Activated naive CD4-positive, alpha-beta T cell treated with anti-CD3 and anti-CD28 coated beads, Interleukin-2, amount 10 ng/mL, durations not matched to agents 7 days and 5 days (primary cell): ENCODE measurements around the gene CAMSAP1.

Source experiments
- CTCF ChIA-PET: fragments of 350-600 bp; sonication (Branson Sonifier 250); formaldehyde crosslinking; loops from one replicate; lab custom pipeline; 2021; ENCODE audit warnings: antibody characterized with exemption; lab: Charles Lee
- DNase-seq: peaks from one replicate; pipeline ENCODE4 v3.0.0-alpha.2; 2020
- H3K27ac Mint-ChIP-seq: one replicate; pipeline ENCODE4 v1.8.0; 2021; ENCODE audit warnings: mild to moderate bottlenecking, moderate library complexity, mixed read lengths
- H3K27me3 Mint-ChIP-seq: one replicate; pipeline ENCODE4 v1.8.0; 2021; ENCODE audit warnings: mild to moderate bottlenecking, mixed read lengths
- H3K36me3 Mint-ChIP-seq: one replicate; pipeline ENCODE4 v1.8.0; 2021; ENCODE audit warnings: mixed read lengths
- H3K4me1 Mint-ChIP-seq: one replicate; pipeline ENCODE4 v1.8.0; 2021; ENCODE audit warnings: mixed read lengths
- H3K4me3 Mint-ChIP-seq: one replicate; pipeline ENCODE4 v1.8.0; 2021; ENCODE audit warnings: mild to moderate bottlenecking, moderate library complexity, mixed read lengths
- H3K9me3 Mint-ChIP-seq: one replicate; pipeline ENCODE4 v1.8.0; 2021; ENCODE audit warnings: mixed read lengths

The CAMSAP1 gene

GRCh38 chr9:135795391-135795790, 112.0 kb downstream of the CAMSAP1 start:
- peak overlapping the region; percentile 22 for H3K27ac Mint-ChIP-seq

GRCh38 chr9:135794361-135794885, 112.9 kb downstream of the CAMSAP1 start:
- Mint-ChIP-seq H3K27ac (no peak overlapping the region), H3K9me3 (no peaks in the 10 kb centered on the region), H3K36me3 (no peaks in the 10 kb centered on the region), H3K4me1 (no peaks in the 10 kb centered on the region), H3K4me3 (no peak overlapping the region), H3K27me3 (no peaks in the 10 kb centered on the region)
- DNase-seq: no peak
- CTCF ChIA-PET: no interaction called here

More at GRCh38 chr9:135795391-135795790, 112.0 kb downstream of the CAMSAP1 start:
- H3K36me3 Mint-ChIP-seq: no peaks in the 10 kb centered on the region
- H3K9me3 Mint-ChIP-seq: no peaks in the 10 kb centered on the region
- no peak overlapping the region for H3K4me3 Mint-ChIP-seq
- H3K27me3 Mint-ChIP-seq: no peaks in the 10 kb centered on the region
- CTCF ChIA-PET: no interaction called here
- no peaks in the 10 kb centered on the region for H3K4me1 Mint-ChIP-seq
- DNase-seq: no peak

- no peaks in the 10 kb centered on the region for H3K27me3 Mint-ChIP-seq
- H3K4me1 Mint-ChIP-seq: no peaks in the 10 kb centered on the region
- no peaks in the 10 kb centered on the region for H3K9me3 Mint-ChIP-seq
- H3K27ac Mint-ChIP-seq: no peak overlapping the region
- no peaks in the 10 kb centered on the region for H3K36me3 Mint-ChIP-seq
- CTCF ChIA-PET: no interaction called here
- no peak overlapping the region for H3K4me3 Mint-ChIP-seq
- DNase-seq: no peak
Measured at GRCh38 chr9:135794057-135794335, 113.3 kb downstream of the CAMSAP1 start.

GRCh38 chr9:135793221-135794056, 113.9 kb downstream of the CAMSAP1 start:
- CTCF ChIA-PET: no interaction called here
- H3K36me3 Mint-ChIP-seq: no peaks in the 10 kb centered on the region
- DNase-seq: no peak
- no peak overlapping the region for H3K4me3 Mint-ChIP-seq
- H3K27me3 Mint-ChIP-seq: no peaks in the 10 kb centered on the region
- H3K27ac Mint-ChIP-seq: no peak overlapping the region
- H3K9me3 Mint-ChIP-seq: no peaks in the 10 kb centered on the region
- H3K4me1 Mint-ChIP-seq: no peaks in the 10 kb centered on the region

- no peak for DNase-seq
- Mint-ChIP-seq H3K4me3 (no peak overlapping the region), H3K27ac (no peak overlapping the region), H3K9me3 (no peaks in the 10 kb centered on the region), H3K27me3 (no peaks in the 10 kb centered on the region), H3K36me3 (no peaks in the 10 kb centered on the region), H3K4me1 (no peaks in the 10 kb centered on the region)
- CTCF ChIA-PET: no interaction called here
Measured at GRCh38 chr9:135792268-135793128, 114.8 kb downstream of the CAMSAP1 start.

- CTCF ChIA-PET: no interaction called here
- Mint-ChIP-seq H3K9me3 (no peaks in the 10 kb centered on the region), H3K27ac (no peak overlapping the region), H3K4me1 (no peaks in the 10 kb centered on the region), H3K36me3 (no peaks in the 10 kb centered on the region), H3K4me3 (no peak overlapping the region), H3K27me3 (no peaks in the 10 kb centered on the region)
- no peak for DNase-seq
Measured at GRCh38 chr9:135791431-135792267, 115.7 kb downstream of the CAMSAP1 start.

GRCh38 chr9:135790850-135791249, 116.5 kb downstream of the CAMSAP1 start:
- Mint-ChIP-seq H3K9me3 (no peaks in the 10 kb centered on the region), H3K4me1 (no peaks in the 10 kb centered on the region), H3K4me3 (no peak overlapping the region), H3K27ac (no peak overlapping the region), H3K36me3 (no peaks in the 10 kb centered on the region), H3K27me3 (no peaks in the 10 kb centered on the region)
- CTCF ChIA-PET: no interaction called here
- DNase-seq: no peak

- Mint-ChIP-seq H3K27ac (no peak overlapping the region), H3K4me1 (no peaks in the 10 kb centered on the region), H3K4me3 (no peak overlapping the region), H3K9me3 (no peaks in the 10 kb centered on the region), H3K27me3 (no peaks in the 10 kb centered on the region), H3K36me3 (no peaks in the 10 kb centered on the region)
- CTCF ChIA-PET: no interaction called here
- DNase-seq: no peak
Measured at GRCh38 chr9:135790356-135790755, 117.0 kb downstream of the CAMSAP1 start.

GRCh38 chr9:135789838-135790291, 117.5 kb downstream of the CAMSAP1 start:
- CTCF ChIA-PET: no interaction called here
- no peaks in the 10 kb centered on the region for H3K9me3 Mint-ChIP-seq
- no peak overlapping the region for H3K4me3 Mint-ChIP-seq
- no peaks in the 10 kb centered on the region for H3K4me1 Mint-ChIP-seq
- no peaks in the 10 kb centered on the region for H3K36me3 Mint-ChIP-seq
- H3K27me3 Mint-ChIP-seq: no peaks in the 10 kb centered on the region
- DNase-seq: no peak
- no peak overlapping the region for H3K27ac Mint-ChIP-seq

- no peak for DNase-seq
- H3K36me3 Mint-ChIP-seq: no peaks in the 10 kb centered on the region
- no peaks in the 10 kb centered on the region for H3K27me3 Mint-ChIP-seq
- H3K4me3 Mint-ChIP-seq: no peak overlapping the region
- CTCF ChIA-PET: no interaction called here
- no peaks in the 10 kb centered on the region for H3K9me3 Mint-ChIP-seq
- no peaks in the 10 kb centered on the region for H3K4me1 Mint-ChIP-seq
- no peak overlapping the region for H3K27ac Mint-ChIP-seq
Measured at GRCh38 chr9:135788576-135789300, 118.6 kb downstream of the CAMSAP1 start.

GRCh38 chr9:135787776-135788575, 119.4 kb downstream of the CAMSAP1 start:
- no peak overlapping the region for H3K27ac Mint-ChIP-seq
- H3K9me3 Mint-ChIP-seq: no peaks in the 10 kb centered on the region
- DNase-seq: no peak
- H3K36me3 Mint-ChIP-seq: no peaks in the 10 kb centered on the region
- CTCF ChIA-PET: no interaction called here
- H3K27me3 Mint-ChIP-seq: no peaks in the 10 kb centered on the region
- H3K4me1 Mint-ChIP-seq: no peaks in the 10 kb centered on the region
- H3K4me3 Mint-ChIP-seq: no peak overlapping the region

GRCh38 chr9:135787317-135787716, 120.0 kb downstream of the CAMSAP1 start:
- CTCF ChIA-PET: no interaction called here
- H3K9me3 Mint-ChIP-seq: no peaks in the 10 kb centered on the region
- no peaks in the 10 kb centered on the region for H3K36me3 Mint-ChIP-seq
- DNase-seq: no peak
- no peak overlapping the region for H3K4me3 Mint-ChIP-seq
- no peak overlapping the region for H3K27ac Mint-ChIP-seq
- no peaks in the 10 kb centered on the region for H3K27me3 Mint-ChIP-seq
- no peaks in the 10 kb centered on the region for H3K4me1 Mint-ChIP-seq

GRCh38 chr9:135786146-135786690, 121.1 kb downstream of the CAMSAP1 start:
- H3K9me3 Mint-ChIP-seq: no peaks in the 10 kb centered on the region
- H3K36me3 Mint-ChIP-seq: no peaks in the 10 kb centered on the region
- H3K27me3 Mint-ChIP-seq: no peaks in the 10 kb centered on the region
- no peaks in the 10 kb centered on the region for H3K4me1 Mint-ChIP-seq
- H3K27ac Mint-ChIP-seq: no peak overlapping the region
- CTCF ChIA-PET: no interaction called here
- H3K4me3 Mint-ChIP-seq: no peak overlapping the region
- no peak for DNase-seq
